Measurements from ENCODE around the gene HOXA7. TPM values are rescaled to one million over a fixed set of nuclear protein-coding genes. Genes with fewer than 3 reads are reported as not detected.

The HOXA7 gene
- total RNA-seq, 3 donors from 2014 or later, result 17.1 to 29.8 (median 27.9) TPM

DNA sequence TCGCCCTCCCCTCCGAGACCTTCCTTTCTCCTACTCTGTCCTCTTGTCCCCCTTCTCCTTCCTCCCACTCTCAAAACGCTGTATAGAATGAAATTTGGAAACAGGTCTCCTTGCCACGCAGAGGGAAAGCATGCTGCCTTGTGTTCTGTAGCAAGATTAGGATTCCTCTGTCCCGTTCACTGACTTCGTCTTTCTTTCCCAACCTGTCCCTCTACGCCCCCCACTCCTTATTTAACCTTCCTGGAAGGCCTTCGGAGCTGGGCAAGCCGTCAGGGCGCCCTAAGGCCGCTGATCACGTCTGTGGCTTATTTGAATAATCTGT lies 7.5 kb upstream of the HOXA7 start:
- Histone ChIP-seq H3K9me3 (no peaks in the 10 kb centered on the region), H3K36me3 (ENCODE audit: low read depth) (no peaks in the 10 kb centered on the region), H3K4me3 (peak overlapping the region; percentile 48), H3K4me1 (ENCODE audit: low read depth) (peaks cover 10% of the 10 kb centered on the region)
- DNase-seq (no peak), ATAC-seq (no peak)
- TF ChIP-seq, protein P1, sequence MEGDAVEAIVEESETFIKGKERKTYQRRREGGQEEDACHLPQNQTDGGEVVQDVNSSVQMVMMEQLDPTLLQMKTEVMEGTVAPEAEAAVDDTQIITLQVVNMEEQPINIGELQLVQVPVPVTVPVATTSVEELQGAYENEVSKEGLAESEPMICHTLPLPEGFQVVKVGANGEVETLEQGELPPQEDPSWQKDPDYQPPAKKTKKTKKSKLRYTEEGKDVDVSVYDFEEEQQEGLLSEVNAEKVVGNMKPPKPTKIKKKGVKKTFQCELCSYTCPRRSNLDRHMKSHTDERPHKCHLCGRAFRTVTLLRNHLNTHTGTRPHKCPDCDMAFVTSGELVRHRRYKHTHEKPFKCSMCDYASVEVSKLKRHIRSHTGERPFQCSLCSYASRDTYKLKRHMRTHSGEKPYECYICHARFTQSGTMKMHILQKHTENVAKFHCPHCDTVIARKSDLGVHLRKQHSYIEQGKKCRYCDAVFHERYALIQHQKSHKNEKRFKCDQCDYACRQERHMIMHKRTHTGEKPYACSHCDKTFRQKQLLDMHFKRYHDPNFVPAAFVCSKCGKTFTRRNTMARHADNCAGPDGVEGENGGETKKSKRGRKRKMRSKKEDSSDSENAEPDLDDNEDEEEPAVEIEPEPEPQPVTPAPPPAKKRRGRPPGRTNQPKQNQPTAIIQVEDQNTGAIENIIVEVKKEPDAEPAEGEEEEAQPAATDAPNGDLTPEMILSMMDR (IDR thresholded peaks at IDR 0.05), result no peak
- intact Hi-C loops (cut with DNase I, micrococcal nuclease), result loop anchor here (5.0 to 10.0 kb wide), 2 partner anchors 797 to 1299 kb away; no protein-coding TSS in a partner anchor

DNA sequence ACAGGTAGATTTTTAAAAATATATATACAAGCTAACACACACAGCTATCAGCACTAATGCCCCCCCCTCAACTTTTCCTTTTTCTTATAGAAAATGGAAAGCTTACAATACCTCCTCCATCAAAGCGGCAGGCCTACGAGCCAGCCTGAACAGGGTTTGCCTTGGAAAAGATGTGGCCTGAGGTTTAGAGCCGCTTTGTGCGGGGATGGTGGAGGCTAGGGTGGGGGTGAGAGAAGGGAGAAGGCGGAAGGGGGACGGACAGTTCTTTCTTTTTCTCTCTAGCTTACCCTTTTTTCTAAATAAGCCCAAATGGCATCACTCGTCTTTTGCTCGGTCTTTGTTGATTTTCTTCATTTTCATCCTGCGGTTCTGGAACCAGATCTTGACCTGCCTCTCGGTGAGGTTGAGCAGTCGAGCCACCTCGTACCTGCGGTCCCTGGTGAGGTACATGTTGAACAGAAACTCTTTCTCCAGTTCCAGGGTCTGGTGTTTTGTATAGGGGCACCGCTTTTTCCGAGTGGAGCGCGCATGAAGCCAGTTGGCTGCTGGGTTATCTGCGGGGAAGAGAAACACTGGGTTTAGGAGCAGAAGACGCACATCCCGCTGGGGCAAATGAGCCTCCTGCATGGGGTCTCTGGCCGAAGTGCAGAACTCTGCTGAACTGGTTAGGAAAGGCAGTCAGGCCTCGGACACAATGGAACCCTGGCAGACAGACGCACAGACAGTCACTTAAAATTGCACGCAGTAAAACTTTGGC lies 7.0 kb upstream of the HOXA7 start:
- H3K9me3 ChIP-seq, result no peaks in the 10 kb centered on the region
- intact Hi-C loops (cut with DNase I, micrococcal nuclease), result loop anchor here (5.0 to 10.0 kb wide), 2 partner anchors 796 to 1299 kb away; no protein-coding TSS in a partner anchor
- ATAC-seq (no peak), DNase-seq (peak in 1 of 3 donors; percentile 49)
- peaks cover 10% of the 10 kb centered on the region for H3K4me1 ChIP-seq (ENCODE audit: low read depth)
- TF ChIP-seq, protein P1 (IDR thresholded peaks at IDR 0.05), result no peak
- no peaks in the 10 kb centered on the region for H3K36me3 ChIP-seq (ENCODE audit: low read depth)
- H3K4me3 ChIP-seq, result peak overlapping the region; percentile 48

DNA sequence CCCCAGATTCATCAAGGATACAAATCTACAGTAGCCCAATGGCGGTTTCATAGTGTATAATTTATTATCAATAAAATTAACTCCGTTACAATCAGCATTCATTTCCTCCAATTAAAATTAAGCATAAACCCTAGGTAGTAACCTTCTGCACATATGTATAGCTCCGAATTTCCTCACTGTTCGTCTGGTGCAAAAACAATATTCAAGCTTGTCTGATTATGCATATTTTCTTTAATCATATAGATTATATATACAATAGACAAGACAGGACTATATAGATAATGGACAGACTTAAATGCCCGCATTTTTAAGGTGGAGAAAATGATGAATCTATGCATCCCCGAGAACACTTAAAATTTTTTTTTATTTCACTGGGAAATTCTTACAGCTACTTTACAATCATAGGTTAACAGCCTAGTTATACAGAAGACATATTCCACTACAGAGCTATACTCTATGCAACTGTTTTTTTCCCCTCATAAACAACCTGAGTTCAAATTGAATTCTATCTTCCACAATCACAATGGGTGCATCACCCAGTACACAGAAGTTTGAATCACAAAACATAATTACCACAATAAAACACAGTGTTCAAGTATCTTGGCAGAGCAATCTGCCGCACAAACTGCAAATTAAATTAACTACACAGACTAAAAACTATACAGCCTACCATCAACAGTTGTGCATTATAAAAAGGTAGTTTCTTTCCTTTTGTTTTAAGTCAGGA lies 6.2 kb upstream of the HOXA7 start:
- intact Hi-C loops (cut with DNase I, micrococcal nuclease), result loop anchor here (5.0 to 10.0 kb wide), 2 partner anchors 795 to 1298 kb away; no protein-coding TSS in a partner anchor
- DNase-seq (no peak), ATAC-seq (no peak)
- Histone ChIP-seq H3K4me1 (ENCODE audit: low read depth) (peaks cover 10% of the 10 kb centered on the region), H3K36me3 (ENCODE audit: low read depth) (no peaks in the 10 kb centered on the region), H3K9me3 (no peaks in the 10 kb centered on the region), H3K4me3 (no peak overlapping the region)
- TF ChIP-seq, protein P1 (IDR thresholded peaks at IDR 0.05), result no peak

DNA sequence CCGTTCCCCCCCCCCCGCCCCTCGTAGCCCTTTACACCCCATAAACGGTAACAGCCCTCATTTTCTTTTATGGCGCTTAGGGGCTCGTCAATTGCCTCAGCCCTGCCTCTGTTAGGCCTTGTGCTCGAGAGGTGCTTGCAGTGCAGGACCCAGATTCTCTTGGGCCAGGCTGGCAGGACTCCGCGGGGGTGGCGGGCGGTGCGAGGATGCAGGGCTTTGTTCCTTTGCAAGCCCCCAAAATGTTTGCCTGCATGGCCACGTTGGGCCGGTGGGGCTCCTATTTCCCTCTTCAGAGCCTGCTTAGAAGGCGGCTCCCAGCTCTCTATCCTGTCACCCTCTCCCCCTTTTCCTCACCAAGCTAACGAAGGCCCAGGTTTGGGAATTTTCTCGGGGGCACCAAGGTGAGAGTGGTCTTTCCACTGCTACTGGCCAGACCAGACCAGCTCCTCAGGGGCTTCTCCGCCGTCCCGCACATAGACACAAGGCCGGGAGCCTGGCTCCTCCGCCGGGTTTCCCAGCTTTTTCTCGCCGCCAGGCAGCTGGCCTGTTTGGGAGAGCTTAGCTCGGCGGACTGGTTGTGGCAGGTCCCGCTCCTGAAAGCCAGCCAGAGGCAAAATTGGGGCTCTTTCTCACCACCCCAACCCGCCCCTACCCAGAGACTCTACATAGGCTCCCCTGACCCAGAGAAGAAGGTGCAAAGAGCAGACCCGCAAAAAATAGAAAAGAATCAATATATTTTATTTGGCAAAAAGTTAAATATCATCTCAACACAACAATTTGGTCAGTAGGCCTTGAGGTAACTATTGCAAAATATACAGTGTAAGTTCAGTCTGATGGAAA lies 5.5 kb upstream of the HOXA7 start:
- intact Hi-C loops (cut with DNase I, micrococcal nuclease), result loop anchor here (5.0 to 10.0 kb wide), 2 partner anchors 795 to 1297 kb away; no protein-coding TSS in a partner anchor
- H3K4me3 ChIP-seq, result no peak overlapping the region
- TF ChIP-seq, protein P1 (IDR thresholded peaks at IDR 0.05), result no peak
- no peaks in the 10 kb centered on the region for H3K36me3 ChIP-seq (ENCODE audit: low read depth)
- DNase-seq (peak in 2 of 3 donors; percentile 71 to 81), ATAC-seq (peak; percentile 10)
- H3K4me1 ChIP-seq (ENCODE audit: low read depth), result peaks cover 14% of the 10 kb centered on the region
- H3K9me3 ChIP-seq, result no peaks in the 10 kb centered on the region

DNA sequence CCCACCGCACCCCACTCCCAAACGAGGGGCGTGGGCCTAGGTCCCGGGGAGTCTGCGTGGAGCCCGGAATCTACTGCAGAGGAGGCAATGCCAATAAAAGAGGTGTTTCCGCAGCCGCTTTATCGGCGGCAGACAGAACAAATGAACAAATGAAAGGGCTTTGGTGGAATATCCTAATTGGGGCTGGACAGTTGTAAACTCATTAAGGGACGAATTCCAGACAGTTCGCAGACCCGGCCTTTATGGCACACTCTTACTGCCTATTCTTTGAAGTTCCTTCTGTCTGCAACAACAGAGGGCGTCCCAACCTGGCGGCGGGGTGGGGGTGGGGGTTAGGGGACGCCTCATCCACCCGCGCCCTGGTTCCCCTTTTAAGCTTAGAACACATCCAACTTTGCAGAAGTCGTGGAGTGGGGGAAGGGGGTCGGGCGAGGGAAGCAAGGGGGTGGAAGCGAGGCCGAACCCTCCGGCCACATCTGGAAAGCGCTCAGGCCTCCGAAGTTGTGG lies 4.8 kb upstream of the HOXA7 start:
- intact Hi-C loops (cut with DNase I, micrococcal nuclease), result loop anchor here (5.0 to 10.0 kb wide), 2 partner anchors 794 to 1296 kb away; no protein-coding TSS in a partner anchor
- Histone ChIP-seq H3K4me1 (ENCODE audit: low read depth) (peaks cover 15% of the 10 kb centered on the region), H3K9me3 (no peaks in the 10 kb centered on the region), H3K36me3 (ENCODE audit: low read depth) (no peaks in the 10 kb centered on the region), H3K4me3 (peak overlapping the region; percentile 15)
- DNase-seq (peak; percentile 74 to 79 (median 75)), ATAC-seq (peak; percentile 28)
- TF ChIP-seq, protein P1 (IDR thresholded peaks at IDR 0.05), result no peak
